Measurements from ENCODE around the gene SPINK2. TPM values are rescaled to one million over a fixed set of nuclear protein-coding genes. Genes with fewer than 3 reads are reported as not detected.
A peak's percentile ranks its signal among the peaks of the same experiment; 100 is the strongest.

The SPINK2 gene
- total and polyA plus RNA-seq, 2 of the 8 experiments (the other 6 are each of a cell fraction or from before 2014, with no cell fraction given): 0.89 to 1.4 TPM

GRCh38 chr4:56768316-56768715 is 53.2 kb downstream of the SPINK2 start:
- Histone ChIP-seq H3K4me1 (replicated peaks in 1 of 4; ENCODE audit: control insufficient read depth in 3 of 4, insufficient read depth in 4 of 4, low read length in 3 of 4) (peaks cover 0 to 7% (median 3%) of the 10 kb centered on the region in 4 experiments; a peak in 3 of 7 replicates), H4K91ac (replicated peaks; ENCODE audit: insufficient read length, low read length) (no peak overlapping the region), H2BK12ac (ENCODE audit: low read depth, low read length) (no peak overlapping the region), H2AFZ (ENCODE audit: low read length) (no peak overlapping the region), H3K4ac (replicated peaks; ENCODE audit: insufficient read length, low read depth, low read length) (no peak overlapping the region), H3K23me2 (ENCODE audit: low read depth, low read length) (no peaks in the 10 kb centered on the region), H3K4me2 (ENCODE audit: insufficient read depth in 1 of 2, low read depth in 2 of 2, low read length in 2 of 2) (peak overlapping the region in 1 of 2 experiments; percentile 1; a peak in 1 of 4 replicates), H2BK120ac (replicated peaks; ENCODE audit: low read depth, low read length) (no peak overlapping the region), H3K79me2 (ENCODE audit: control insufficient read depth in 1 of 2, insufficient read depth in 2 of 2, low read length in 2 of 2) (no peaks in the 10 kb centered on the region), H2AK5ac (ENCODE audit: low read depth, low read length) (no peak overlapping the region), H4K20me1 (replicated peaks in 1 of 2; ENCODE audit: control insufficient read depth in 1 of 2, insufficient read depth in 2 of 2, low read length in 2 of 2) (no peaks in the 10 kb centered on the region), H4K8ac (ENCODE audit: extremely low read depth, insufficient read depth, low read length) (no peak overlapping the region), H3K27ac (ENCODE audit: low read depth, low read length) (no peak overlapping the region), H3K9me3 (ENCODE audit: insufficient read depth in 2 of 2, low read depth in 1 of 2, low read length in 1 of 2) (no peaks in the 10 kb centered on the region), H3K79me1 (ENCODE audit: low read depth, low read length) (no peaks in the 10 kb centered on the region), H3K14ac (ENCODE audit: insufficient read length) (no peak overlapping the region), H3K9ac (replicated peaks in 1 of 4; ENCODE audit: extremely low read depth in 1 of 4, low read depth in 3 of 4, low read length in 3 of 4) (no peak overlapping the region), H4K5ac (ENCODE audit: insufficient read length, low read depth, low read length) (no peak overlapping the region), H3K56ac (replicated peaks; ENCODE audit: insufficient read length, low read depth, low read length) (no peak overlapping the region), H2BK5ac (ENCODE audit: low read depth, low read length) (no peak overlapping the region), H3K18ac (ENCODE audit: extremely low read depth, low read length) (no peak overlapping the region), H3K27me3 (replicated peaks in 1 of 4; ENCODE audit: control insufficient read depth in 3 of 4, extremely low read depth in 1 of 4, insufficient read depth in 3 of 4, low read length in 3 of 4) (no peaks in the 10 kb centered on the region), H3K23ac (ENCODE audit: insufficient read length) (no peak overlapping the region), H2BK15ac (ENCODE audit: low read length) (no peak overlapping the region), H2BK20ac (ENCODE audit: low read length) (no peak overlapping the region), H3K4me3 (ENCODE audit: extremely low read depth in 1 of 4, insufficient read depth in 2 of 4, low read depth in 3 of 4, low read length in 4 of 4) (no peak overlapping the region), H3K36me3 (ENCODE audit: control insufficient read depth in 2 of 4, insufficient read depth in 4 of 4, low read length in 3 of 4) (no peaks in the 10 kb centered on the region)
- 40% methylated on average over 3 of the region's 3 CpGs; no CpG with 5 or more reads in 1 of the 2 experiments for WGBS, 2 experiments (ENCODE audit: extremely low coverage in 1 of 2, insufficient coverage in 1 of 2, insufficient read length in 1 of 2, insufficient replicate concordance in 2 of 2, low coverage in 1 of 2, low lambda C conversion rate in 2 of 2, missing lambda C conversion rate in 1 of 2)
- CTCF ChIA-PET (ENCODE audit: partially characterized antibody): no interaction called here
- POLR2A ChIA-PET (ENCODE audit: partially characterized antibody): no interaction called here
- DNase-seq (ENCODE audit: low read depth in 1 of 2, low spot score in 2 of 2): no peak
- no peak for FAIRE-seq
- TF ChIP-seq RXRA (IDR thresholded peaks at IDR 0.05; ENCODE audit: insufficient read depth, low read depth, low read length) (no peak), KDM1A (IDR thresholded peaks at IDR 0.05; ENCODE audit: borderline replicate concordance, low read length) (no peak), SUZ12 (IDR thresholded peaks at IDR 0.05; ENCODE audit: low read length) (no peak), EZH2 (IDR thresholded peaks at IDR 0.05; ENCODE audit: low read depth, low read length, severe bottlenecking) (no peak), SAP30 (IDR thresholded peaks at IDR 0.05; ENCODE audit: insufficient read depth, insufficient replicate concordance, low read length) (no peak), EGR1 (IDR thresholded peaks at IDR 0.05; ENCODE audit: borderline replicate concordance, low read depth, low read length) (no peak), SIRT6 (IDR thresholded peaks at IDR 0.05; ENCODE audit: low read length) (no peak), CHD1 (IDR thresholded peaks at IDR 0.05; ENCODE audit: low read depth, low read length) (no peak), YY1 (IDR thresholded peaks at IDR 0.05; ENCODE audit: low read depth, low read length) (no peak), BCL11A (IDR thresholded peaks at IDR 0.05; ENCODE audit: low read depth in 2 of 2, low read length in 2 of 2) (no peak), POLR2A (IDR thresholded peaks at IDR 0.05; ENCODE audit: control extremely low read depth in 1 of 2, low read depth in 2 of 2, low read length in 2 of 2) (no peak), RNF2 (IDR thresholded peaks at IDR 0.05; ENCODE audit: borderline replicate concordance, low read depth, low read length, missing control alignments, poor library complexity, severe bottlenecking) (no peak)

Measured in H1 (cell line).